HepG2 (cell line): ENCODE measurements around the gene ARHGAP29. TPM values are rescaled to one million over a fixed set of nuclear protein-coding genes. Genes with fewer than 3 reads are reported as not detected.

Source experiments
- ATAC-seq: fragments of 200-7000 bp; cut with Tn5 transposase; 3 replicates; pipeline ENCODE4 v1.9.1; 2020; ENCODE audit warnings: mild to moderate bottlenecking, moderate library complexity
- BruUV-seq: library from RNA; stranded (reverse); fragments of 400-500 nt; replicated peaks from 2 replicates; lab custom pipeline; 2021; lab: Mats Ljungman, UMichigan
- CTCF ChIA-PET: fragments of 300-600 bp; formaldehyde crosslinking; extraction: SDS; loops from one replicate; lab custom pipeline; 2021; ENCODE audit warnings: low total read pairs, inconsistent platforms, low intra/inter-chr PET ratio; lab: Yijun Ruan, JAX
- POLR2A ChIA-PET: fragments of 350-600 bp; sonication (Branson Sonifier 250); formaldehyde crosslinking; loops from one replicate; lab custom pipeline; 2020; ENCODE audit warnings: antibody characterized with exemption, inconsistent platforms; lab: Yijun Ruan, JAX
- DNase-seq: peaks from one replicate; pipeline ENCODE4 v3.0.0-alpha.2; 2015; ENCODE audit warnings: low spot score
- FAIRE-seq: peaks from 3 replicates; lab custom pipeline; 2011; peaks lifted over from hg19 to GRCh38; lab: Jason Lieb, UNC
- H2AFZ ChIP-seq: one replicate; pipeline ENCODE4 v1.6.1; 2011; ENCODE audit warnings: low read length, inconsistent platforms
- H3K27ac ChIP-seq: fragments of 300-600 bp; 3 replicates; pipeline ENCODE4 v1.8.0; 2011; ENCODE audit warnings: mixed run types, mild to moderate bottlenecking, mixed read lengths, low read length, inconsistent platforms; ENCODE audit not compliant: insufficient read depth; ENCODE audit errors: extremely low read length
- H3K27me3 ChIP-seq, 2 experiments: fragments of 200-600 bp in 1 of 2; 2 replicates in 1 of 2; 3 replicates in 1 of 2; pipeline versions ENCODE4 v1.6.0 to v1.8.0; 2011; ENCODE audit warnings: low read length in 2 of 2, mild to moderate bottlenecking in 2 of 2, moderate library complexity in 2 of 2, inconsistent platforms in 1 of 2; ENCODE audit not compliant: insufficient read depth in 2 of 2, control insufficient read depth in 1 of 2
- H3K36me3 ChIP-seq, 2 experiments: fragments of 200-600 bp in 1 of 2; replicated peaks in 1 of 2; 2 replicates in 1 of 2; 3 replicates in 1 of 2; pipeline versions ENCODE4 v1.5.1 to v1.8.0; 2011; ENCODE audit warnings: low read length in 2 of 2, inconsistent platforms in 1 of 2; ENCODE audit not compliant: insufficient read depth in 2 of 2, control insufficient read depth in 1 of 2
- H3K4me1 ChIP-seq: 2 replicates; pipeline ENCODE4 v1.5.1; 2012; ENCODE audit warnings: low read length, inconsistent platforms; ENCODE audit not compliant: insufficient read depth
- H3K4me2 ChIP-seq: 2 replicates; pipeline ENCODE4 v1.6.0; 2011; ENCODE audit warnings: low read depth, low read length, inconsistent platforms
- H3K4me3 ChIP-seq, 3 experiments: fragments of 200-600 bp in 1 of 3; sonication (generic), shearing (Covaris generic) in 1 of 3; replicated peaks in 1 of 3; 2 replicates each; pipeline ENCODE4 v1.5.1; 2011 to 2016; ENCODE audit warnings: low read length in 3 of 3, inconsistent platforms in 2 of 3, low read depth in 2 of 3, mild to moderate bottlenecking in 2 of 3, control low read depth in 1 of 3, mixed read lengths in 1 of 3; ENCODE audit not compliant: insufficient read depth in 1 of 3
- H3K79me2 ChIP-seq: one replicate; pipeline ENCODE4 v1.6.1; 2011; ENCODE audit warnings: low read length, inconsistent platforms; ENCODE audit not compliant: insufficient read depth
- H3K9ac ChIP-seq: 2 replicates; pipeline ENCODE4 v1.6.0; 2011; ENCODE audit warnings: mild to moderate bottlenecking, low read depth, low read length, inconsistent platforms; ENCODE audit not compliant: insufficient read depth
- H3K9me3 ChIP-seq: 2 replicates; pipeline ENCODE4 v1.5.1; 2012; ENCODE audit warnings: mild to moderate bottlenecking, low read length
- H4K20me1 ChIP-seq: 2 replicates; pipeline ENCODE4 v1.6.0; 2011; ENCODE audit warnings: inconsistent platforms, mild to moderate bottlenecking, low read length, moderate library complexity; ENCODE audit not compliant: insufficient read depth
- GABPA ChIP-seq, 2 experiments: IDR thresholded peaks; 2 replicates each; pipeline ENCODE4 v1.6.1; 2011 to 2016; ENCODE audit warnings: low read depth in 2 of 2, low read length in 1 of 2, missing biosample characterization in 1 of 2, missing genetic modification characterization in 1 of 2
- HNRNPLL ChIP-seq: fragments of 200-400 bp; formaldehyde crosslinking; IDR thresholded peaks from 2 replicates; pipeline ENCODE4 v1.6.1; 2017; ENCODE audit warnings: mild to moderate bottlenecking, low read depth, low read length; ENCODE audit not compliant: poor library complexity, severe bottlenecking
- MAFG ChIP-seq: sonication (generic); formaldehyde crosslinking; IDR thresholded peaks from 2 replicates; pipeline ENCODE4 v1.5.1; 2020; ENCODE audit warnings: mild to moderate bottlenecking, missing genetic modification reagents
- TAF1 ChIP-seq: sonication (generic); formaldehyde crosslinking; IDR thresholded peaks from 2 replicates; pipeline ENCODE4 v1.4.0; 2020; ENCODE audit warnings: missing genetic modification reagents
- TEAD3 ChIP-seq: optimal IDR thresholded peaks from 2 replicates; pipeline ENCODE3; 2016; ENCODE audit warnings: borderline replicate concordance
- ZBTB10 ChIP-seq: sonication (generic); formaldehyde crosslinking; IDR thresholded peaks from 2 replicates; pipeline ENCODE4 v1.4.0; 2020; ENCODE audit warnings: missing genetic modification reagents, borderline replicate concordance
- ZMYM2 ChIP-seq: sonication (generic); formaldehyde crosslinking; IDR thresholded peaks from 2 replicates; pipeline ENCODE4 v1.8.0; 2022; ENCODE audit warnings: mild to moderate bottlenecking, missing genetic modification reagents
- ZNF503 ChIP-seq: sonication (generic); formaldehyde crosslinking; IDR thresholded peaks from 2 replicates; pipeline ENCODE4 v1.4.0; 2020; ENCODE audit warnings: missing genetic modification reagents
- ZNF891 ChIP-seq: sonication (generic); formaldehyde crosslinking; IDR thresholded peaks from 2 replicates; pipeline ENCODE4 v1.5.0; 2020; ENCODE audit warnings: mild to moderate bottlenecking, missing genetic modification reagents
- WGBS: methylation state at CpG from one replicate; pipeline ENCODE4 v1.1.6; 2017; ENCODE audit warnings: low lambda C conversion rate; 5-methylcytosine and 5-hydroxymethylcytosine counted together
- in situ Hi-C: cut with HindIII; loops from 2 replicates; pipeline ENCODE4 v1.10.0; 2017; ENCODE audit warnings: low pct_unique_long_range_greater_than_20kb; ENCODE audit not compliant: extremely low pct_ligation_motif_present
- intact Hi-C: fragments of 100-400 bp; cut with micrococcal nuclease; formaldehyde crosslinking; loops from one replicate; pipeline ENCODE4 v1.10.0; 2022; ENCODE audit not compliant: unreplicated experiment
- polyA plus RNA-seq, 8 experiments: library from polyadenylated mRNA; depleted of rRNA in 3 of 8; stranded (reverse) in 7 of 8; unstranded in 1 of 8; fragments of >200 nt; fragmentation: Illumina TruSeq in 4 of 8; extraction: Trizol in 4 of 8; gene quantifications; 2 replicates each; pipeline versions ENCODE4 v1.2.1 to v1.2.3, GENCODE V29; 2011 to 2016; ENCODE audit warnings: low read depth in 4 of 8, missing spikeins in 1 of 8, mixed read lengths in 1 of 8; ENCODE audit not compliant: insufficient read depth in 1 of 8
- total RNA-seq, 5 experiments: library from RNA; depleted of rRNA; stranded (reverse); fragments of >200 nt; fragmentation: Illumina TruSeq; extraction: Trizol; gene quantifications; 2 replicates each; pipeline ENCODE4 v1.2.3, GENCODE V29; 2016; ENCODE audit warnings: low read depth in 1 of 5

The ARHGAP29 gene
- total and polyA plus RNA-seq, 2 of the 13 experiments (the other 11 are each of a cell fraction or from before 2014, with no cell fraction given) = 12.8 to 18.3 TPM

GRCh38 chr1:94180650-94181049, 56.7 kb downstream of the ARHGAP29 start:
- Histone ChIP-seq H2AFZ (no peak overlapping the region), H3K36me3 (peaks cover 8 to 40% of the 10 kb centered on the region in 2 experiments), H3K4me1 (no peaks in the 10 kb centered on the region), H3K4me2 (no peak overlapping the region), H3K4me3 (no peak overlapping the region), H3K27me3 (no peaks in the 10 kb centered on the region; a peak in 1 of 5 replicates), H3K27ac (no peak overlapping the region), H4K20me1 (no peaks in the 10 kb centered on the region), H3K9me3 (no peaks in the 10 kb centered on the region), H3K79me2 (no peaks in the 10 kb centered on the region), H3K9ac (no peak overlapping the region)
- intact Hi-C loops (no loop called here), in situ Hi-C loops (no loop called here)
- DNase-seq (no peak), ATAC-seq (no peak), FAIRE-seq (no peak)
- WGBS = 100% methylated on average over 1 of the region's 1 CpG
- ChIA-PET CTCF (no interaction called here), POLR2A (no interaction called here)
- TF ChIP-seq HNRNPLL (no peak), ZNF891 (no peak), ZNF503 (CRISPR knock-in tag) (no peak), TAF1 (no peak), ZBTB10 (CRISPR knock-in tag) (no peak), MAFG (CRISPR knock-in tag) (no peak), GABPA (IDR thresholded peaks at IDR 0.05; ENCODE audit: low read depth, low read length) (no peak), GABPA (CRISPR knock-in tag; IDR thresholded peaks at IDR 0.05; ENCODE audit: low read depth) (no peak), ZMYM2 (no peak), TEAD3 (no peak)
- no TSS peak for BruUV-seq
